H1 (cell line): ENCODE results near the gene ZNF423. TPM values are rescaled to one million over a fixed set of nuclear protein-coding genes. Genes with fewer than 3 reads are reported as not detected.

Experiments
- CTCF ChIA-PET: fragments of 300-600 bp; sonication (Branson Sonifier 250); formaldehyde crosslinking; loops from one replicate; lab custom pipeline; 2021; ENCODE audit not compliant: partially characterized antibody; lab: Charles Lee
- POLR2A ChIA-PET: fragments of 300-600 bp; sonication (Branson Sonifier 250); formaldehyde crosslinking; loops from one replicate; lab custom pipeline; 2021; ENCODE audit warnings: inconsistent platforms; ENCODE audit not compliant: partially characterized antibody; lab: Charles Lee
- DNase-seq, 2 experiments: peaks; one replicate each; pipeline versions ENCODE4 v3.0.0 to v3.0.0-alpha.2; 2010 to 2022; ENCODE audit warnings: low spot score in 2 of 2, low read depth in 1 of 2, mixed read lengths in 1 of 2
- FAIRE-seq: peaks from 2 replicates; lab custom pipeline; 2011; peaks lifted over from hg19 to GRCh38; lab: Jason Lieb, UNC
- H2AFZ ChIP-seq: 2 replicates; pipeline ENCODE4 v1.8.1; 2012; ENCODE audit warnings: low read length, inconsistent platforms
- H2AK5ac ChIP-seq: 2 replicates; pipeline ENCODE4 v1.6.1; 2013; ENCODE audit warnings: low read depth, low read length
- H2BK120ac ChIP-seq: replicated peaks from 2 replicates; pipeline ENCODE3; 2013; ENCODE audit warnings: low read depth, low read length, inconsistent platforms
- H2BK12ac ChIP-seq: 2 replicates; pipeline ENCODE4 v1.6.1; 2013; ENCODE audit warnings: low read depth, low read length
- H2BK15ac ChIP-seq: 2 replicates; pipeline ENCODE4 v1.6.1; 2013; ENCODE audit warnings: low read length
- H2BK20ac ChIP-seq: 2 replicates; pipeline ENCODE4 v1.6.1; 2013; ENCODE audit warnings: low read length
- H2BK5ac ChIP-seq: 2 replicates; pipeline ENCODE4 v1.6.1; 2013; ENCODE audit warnings: low read depth, low read length
- H3K14ac ChIP-seq: 2 replicates; pipeline ENCODE4 v1.6.1; 2013; ENCODE audit warnings: inconsistent platforms; ENCODE audit not compliant: insufficient read length
- H3K18ac ChIP-seq: 2 replicates; pipeline ENCODE4 v1.6.1; 2013; ENCODE audit warnings: low read length; ENCODE audit errors: extremely low read depth
- H3K23ac ChIP-seq: 2 replicates; pipeline ENCODE4 v1.6.1; 2013; ENCODE audit warnings: inconsistent platforms; ENCODE audit not compliant: insufficient read length
- H3K23me2 ChIP-seq: 2 replicates; pipeline ENCODE4 v1.6.1; 2013; ENCODE audit warnings: low read depth, low read length
- H3K27ac ChIP-seq: 2 replicates; pipeline ENCODE4 v1.6.1; 2011; ENCODE audit warnings: low read depth, low read length, inconsistent platforms
- H3K27me3 ChIP-seq, 4 experiments: replicated peaks in 1 of 4; 1 replicate in 1 of 4; 2 replicates in 3 of 4; pipeline versions ENCODE4 v1.6.1 to v1.8.1; 2011 to 2013; ENCODE audit warnings: low read length in 3 of 4, mild to moderate bottlenecking in 3 of 4, inconsistent platforms in 2 of 4, mixed read lengths in 2 of 4, moderate library complexity in 1 of 4; ENCODE audit not compliant: control insufficient read depth in 3 of 4, insufficient read depth in 3 of 4; ENCODE audit errors: extremely low read depth in 1 of 4
- H3K36me3 ChIP-seq, 4 experiments: 2 replicates each; pipeline versions ENCODE4 v1.6.1 to v1.8.1; 2011 to 2013; ENCODE audit warnings: mild to moderate bottlenecking in 4 of 4, low read length in 3 of 4, moderate library complexity in 2 of 4, control low read depth in 1 of 4, inconsistent platforms in 1 of 4; ENCODE audit not compliant: insufficient read depth in 4 of 4, control insufficient read depth in 2 of 4
- H3K4ac ChIP-seq: replicated peaks from 2 replicates; pipeline ENCODE3; 2013; ENCODE audit warnings: low read length, low read depth, mixed read lengths, inconsistent platforms; ENCODE audit not compliant: insufficient read length
- H3K4me1 ChIP-seq, 4 experiments: replicated peaks in 1 of 4; 1 replicate in 1 of 4; 2 replicates in 3 of 4; pipeline versions ENCODE4 v1.6.1 to v1.8.1; 2011 to 2013; ENCODE audit warnings: low read length in 3 of 4, inconsistent platforms in 2 of 4, mixed read lengths in 1 of 4; ENCODE audit not compliant: insufficient read depth in 4 of 4, control insufficient read depth in 3 of 4
- H3K4me2 ChIP-seq, 2 experiments: 2 replicates each; pipeline versions ENCODE4 v1.6.1 to v1.8.1; 2011 to 2013; ENCODE audit warnings: low read depth in 2 of 2, low read length in 2 of 2, control low read depth in 1 of 2, inconsistent platforms in 1 of 2, mild to moderate bottlenecking in 1 of 2; ENCODE audit not compliant: insufficient read depth in 1 of 2
- H3K4me3 ChIP-seq, 4 experiments: fragments of 200-600, 300-600 bp in 1 of 4; sonication (generic), shearing (Covaris generic), sonication (Bioruptor Twin) in 1 of 4; 2 replicates each; pipeline versions ENCODE4 v1.5.1 to v1.8.1; 2011 to 2016; ENCODE audit warnings: low read length in 4 of 4, low read depth in 3 of 4, control low read depth in 2 of 4, inconsistent platforms in 2 of 4, mild to moderate bottlenecking in 2 of 4, mixed read lengths in 1 of 4, moderate library complexity in 1 of 4; ENCODE audit not compliant: insufficient read depth in 2 of 4; ENCODE audit errors: extremely low read depth in 1 of 4
- H3K56ac ChIP-seq: replicated peaks from 2 replicates; pipeline ENCODE3; 2013; ENCODE audit warnings: low read depth, mild to moderate bottlenecking, mixed read lengths, low read length, inconsistent platforms; ENCODE audit not compliant: insufficient read length
- H3K79me1 ChIP-seq: 2 replicates; pipeline ENCODE4 v1.6.1; 2013; ENCODE audit warnings: low read depth, low read length, control low read depth
- H3K79me2 ChIP-seq, 2 experiments: 2 replicates each; pipeline versions ENCODE4 v1.6.1 to v1.8.1; 2012 to 2013; ENCODE audit warnings: low read length in 2 of 2, mild to moderate bottlenecking in 2 of 2, inconsistent platforms in 1 of 2; ENCODE audit not compliant: insufficient read depth in 2 of 2, control insufficient read depth in 1 of 2
- H3K9ac ChIP-seq, 4 experiments: replicated peaks in 1 of 4; 1 replicate in 1 of 4; 2 replicates in 3 of 4; pipeline versions ENCODE4 v1.6.1 to v1.8.1; 2011 to 2013; ENCODE audit warnings: low read depth in 3 of 4, low read length in 3 of 4, control low read depth in 2 of 4, mild to moderate bottlenecking in 2 of 4, moderate library complexity in 2 of 4, inconsistent platforms in 1 of 4; ENCODE audit errors: extremely low read depth in 1 of 4
- H3K9me3 ChIP-seq, 2 experiments: 2 replicates each; pipeline versions ENCODE4 v1.6.1 to v1.8.1; 2012 to 2013; ENCODE audit warnings: mild to moderate bottlenecking in 2 of 2, moderate library complexity in 2 of 2, control low read depth in 1 of 2, inconsistent platforms in 1 of 2, low read depth in 1 of 2, low read length in 1 of 2, mixed read lengths in 1 of 2; ENCODE audit not compliant: insufficient read depth in 2 of 2
- H4K20me1 ChIP-seq, 2 experiments: replicated peaks in 1 of 2; 2 replicates each; pipeline versions ENCODE3 to v1.8.1; 2011 to 2013; ENCODE audit warnings: inconsistent platforms in 2 of 2, low read length in 2 of 2, mild to moderate bottlenecking in 1 of 2; ENCODE audit not compliant: insufficient read depth in 2 of 2, control insufficient read depth in 1 of 2
- H4K5ac ChIP-seq: 2 replicates; pipeline ENCODE4 v1.6.1; 2013; ENCODE audit warnings: low read length, low read depth, mixed read lengths, inconsistent platforms; ENCODE audit not compliant: insufficient read length
- H4K8ac ChIP-seq: 2 replicates; pipeline ENCODE4 v1.8.0; 2013; ENCODE audit warnings: mild to moderate bottlenecking, moderate library complexity, low read length, inconsistent platforms; ENCODE audit not compliant: insufficient read depth; ENCODE audit errors: extremely low read depth
- H4K91ac ChIP-seq: replicated peaks from 2 replicates; pipeline ENCODE3; 2013; ENCODE audit warnings: low read length, mixed read lengths, inconsistent platforms; ENCODE audit not compliant: insufficient read length
- ASH2L ChIP-seq: fragments of 200-600, 300-600 bp; sonication (generic); IDR thresholded peaks from one replicate; pipeline ENCODE4 v1.7.1; 2017; ENCODE audit warnings: low read length
- EP300 ChIP-seq, 2 experiments: IDR thresholded peaks; 1 replicate in 1 of 2; 2 replicates in 1 of 2; pipeline ENCODE4 v1.6.1; 2011 to 2012; ENCODE audit warnings: low read depth in 2 of 2, low read length in 2 of 2, mild to moderate bottlenecking in 2 of 2, borderline replicate concordance in 1 of 2, inconsistent platforms in 1 of 2, moderate library complexity in 1 of 2
- GABPA ChIP-seq: IDR thresholded peaks from 2 replicates; pipeline ENCODE4 v1.6.1; 2011; ENCODE audit warnings: mild to moderate bottlenecking, low read length, moderate library complexity, borderline replicate concordance; ENCODE audit not compliant: insufficient read depth
- GTF2F1 ChIP-seq: IDR thresholded peaks from 2 replicates; pipeline ENCODE4 v1.6.1; 2012; ENCODE audit warnings: low read depth, low read length, improper control_type of control experiment, borderline replicate concordance
- JUND ChIP-seq: IDR thresholded peaks from 2 replicates; pipeline ENCODE4 v1.6.1; 2011; ENCODE audit warnings: mild to moderate bottlenecking, improper control_type of control experiment, low read length
- KDM1A ChIP-seq: fragments of 200-600, 300-600 bp; sonication (generic); IDR thresholded peaks from 2 replicates; pipeline ENCODE4 v1.7.1; 2016; ENCODE audit warnings: mild to moderate bottlenecking, low read length, borderline replicate concordance
- SP1 ChIP-seq: IDR thresholded peaks from 2 replicates; pipeline ENCODE4 v1.6.1; 2011; ENCODE audit warnings: low read depth, low read length
- SRF ChIP-seq: IDR thresholded peaks from 2 replicates; pipeline ENCODE4 v1.6.1; 2011; ENCODE audit warnings: mild to moderate bottlenecking, low read depth, low read length, moderate library complexity
- SUZ12 ChIP-seq: fragments of 200-600 bp; sonication (generic); IDR thresholded peaks from 2 replicates; pipeline ENCODE4 v1.6.1; 2012; ENCODE audit warnings: mild to moderate bottlenecking, inconsistent platforms, low read length, moderate library complexity, mixed read lengths
- TEAD4 ChIP-seq: IDR thresholded peaks from 2 replicates; pipeline ENCODE4 v1.6.1; 2012; ENCODE audit warnings: low read depth, low read length, inconsistent platforms, mixed read lengths
- WGBS, 2 experiments: shearing (Covaris generic) in 1 of 2; methylation state at CpG; one replicate each; pipeline versions ENCODE4 v1.1.6 to v1.1.7; 2013 to 2015; ENCODE audit warnings: low lambda C conversion rate in 2 of 2, mixed read lengths in 2 of 2, inconsistent platforms in 1 of 2, low coverage in 1 of 2, missing lambda C conversion rate in 1 of 2; ENCODE audit not compliant: insufficient replicate concordance in 2 of 2, insufficient coverage in 1 of 2, insufficient read length in 1 of 2; ENCODE audit errors: extremely low coverage in 1 of 2, missing lambda C conversion rate in 1 of 2; 5-methylcytosine and 5-hydroxymethylcytosine counted together
- polyA plus RNA-seq, 7 experiments: library from polyadenylated mRNA; depleted of rRNA in 3 of 7; stranded (reverse) in 5 of 7; unstranded in 2 of 7; fragments of >200 nt in 5 of 7; fragments of 200-250 nt in 2 of 7; gene quantifications; 1 replicate in 5 of 7; 2 replicates in 1 of 7; 4 replicates in 1 of 7; pipeline versions ENCODE4 v1.2.1 to v1.2.3, GENCODE V29; 2011 to 2013; ENCODE audit warnings: missing spikeins in 2 of 7, mixed read lengths in 2 of 7
- total RNA-seq: library from RNA; stranded (reverse); fragmentation: NEBNext Ultra II Directional; extraction: Animal tissue kit (Norgen Biotek cat#: 25700); gene quantifications from 2 replicates; pipeline ENCODE4 v1.2.1, GENCODE V29; 2021
- TF ChIP-seq, protein P1 (sequence below): IDR thresholded peaks from 2 replicates; pipeline ENCODE4 v1.6.1; 2012; ENCODE audit warnings: inconsistent platforms
- TF ChIP-seq, protein P2 (sequence below): IDR thresholded peaks from 2 replicates; pipeline ENCODE4 v1.6.1; 2012; ENCODE audit warnings: low read length, inconsistent platforms

The ZNF423 gene
- total and polyA plus RNA-seq, 2 of the 8 experiments (the other 6 are each of a cell fraction or from before 2014, with no cell fraction given) = 38.2 to 52.3 TPM

DNA sequence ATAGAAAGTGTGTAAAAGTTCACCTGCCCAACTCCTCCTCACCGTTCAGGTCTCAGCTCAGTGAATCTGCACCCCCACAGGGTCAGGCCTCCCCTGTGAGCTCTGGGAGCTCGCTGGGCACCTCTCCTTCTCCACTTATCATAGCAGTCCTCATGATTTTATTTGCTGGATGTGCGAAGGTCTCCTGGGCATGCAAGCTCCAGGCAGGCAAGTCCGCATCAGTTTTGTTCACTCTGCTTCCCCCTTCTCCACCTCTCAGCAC is 112.8 kb downstream of the ZNF423 start:
- H3K23ac ChIP-seq = no peak overlapping the region
- H3K4me1 ChIP-seq = peaks cover 0 to 8% (median 3%) of the 10 kb centered on the region in 4 experiments; a peak in 5 of 7 replicates
- H3K9ac ChIP-seq = no peak overlapping the region
- H3K79me1 ChIP-seq = peaks cover 18% of the 10 kb centered on the region
- H2AFZ ChIP-seq = no peak overlapping the region
- no peak overlapping the region for H3K18ac ChIP-seq
- H4K20me1 ChIP-seq = peaks cover 0 to 6% of the 10 kb centered on the region in 2 experiments
- POLR2A ChIA-PET = interaction anchor here (4.4 kb wide), 1 partner anchor 11 kb away, joined by 16 read pairs; no protein-coding TSS in a partner anchor
- no peaks in the 10 kb centered on the region for H3K9me3 ChIP-seq
- H4K91ac ChIP-seq = no peak overlapping the region
- no peak overlapping the region for H3K4me2 ChIP-seq
- H3K4me3 ChIP-seq = no peak overlapping the region
- no peak overlapping the region for H2BK15ac ChIP-seq
- no peaks in the 10 kb centered on the region for H3K23me2 ChIP-seq
- H3K56ac ChIP-seq = no peak overlapping the region
- no peak overlapping the region; the same call in 1 of the 2 replicates for H4K8ac ChIP-seq
- 86% methylated on average over 4 of the region's 4 CpGs; no CpG with 5 or more reads in 1 of the 2 experiments for WGBS, 2 experiments
- no peak overlapping the region for H2BK20ac ChIP-seq
- H3K14ac ChIP-seq = no peak overlapping the region
- H3K4ac ChIP-seq = no peak overlapping the region
- no peaks in the 10 kb centered on the region for H3K36me3 ChIP-seq
- H2AK5ac ChIP-seq = no peak overlapping the region
- H3K27me3 ChIP-seq = no peaks in the 10 kb centered on the region
- no peak overlapping the region for H2BK120ac ChIP-seq
- DNase-seq (no peak), FAIRE-seq (no peak)
- CTCF ChIA-PET = interaction anchor here (0.6 to 2.1 kb wide), 6 partner anchors 9 to 1266 kb away, joined by 3 to 6 read pairs (median 3); no protein-coding TSS in a partner anchor
- no peak overlapping the region for H2BK12ac ChIP-seq
- H4K5ac ChIP-seq = no peak overlapping the region
- no peak overlapping the region for H3K27ac ChIP-seq
- H3K79me2 ChIP-seq = peaks cover 0 to 32% of the 10 kb centered on the region in 2 experiments; a peak in 2 of 4 replicates
- H2BK5ac ChIP-seq = no peak overlapping the region
- TF ChIP-seq SP1 (no peak), EP300 (IDR thresholded peaks at IDR 0.05; ENCODE audit: borderline replicate concordance in 1 of 2, low read depth in 2 of 2, low read length in 2 of 2) (no peak), KDM1A (no peak), ASH2L (no peak), SUZ12 (no peak), SRF (no peak), TEAD4 (no peak), GABPA (no peak), GTF2F1 (no peak), JUND (no peak)
- TF ChIP-seq, protein P1, sequence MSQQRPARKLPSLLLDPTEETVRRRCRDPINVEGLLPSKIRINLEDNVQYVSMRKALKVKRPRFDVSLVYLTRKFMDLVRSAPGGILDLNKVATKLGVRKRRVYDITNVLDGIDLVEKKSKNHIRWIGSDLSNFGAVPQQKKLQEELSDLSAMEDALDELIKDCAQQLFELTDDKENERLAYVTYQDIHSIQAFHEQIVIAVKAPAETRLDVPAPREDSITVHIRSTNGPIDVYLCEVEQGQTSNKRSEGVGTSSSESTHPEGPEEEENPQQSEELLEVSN = no peak
- TF ChIP-seq, protein P2, sequence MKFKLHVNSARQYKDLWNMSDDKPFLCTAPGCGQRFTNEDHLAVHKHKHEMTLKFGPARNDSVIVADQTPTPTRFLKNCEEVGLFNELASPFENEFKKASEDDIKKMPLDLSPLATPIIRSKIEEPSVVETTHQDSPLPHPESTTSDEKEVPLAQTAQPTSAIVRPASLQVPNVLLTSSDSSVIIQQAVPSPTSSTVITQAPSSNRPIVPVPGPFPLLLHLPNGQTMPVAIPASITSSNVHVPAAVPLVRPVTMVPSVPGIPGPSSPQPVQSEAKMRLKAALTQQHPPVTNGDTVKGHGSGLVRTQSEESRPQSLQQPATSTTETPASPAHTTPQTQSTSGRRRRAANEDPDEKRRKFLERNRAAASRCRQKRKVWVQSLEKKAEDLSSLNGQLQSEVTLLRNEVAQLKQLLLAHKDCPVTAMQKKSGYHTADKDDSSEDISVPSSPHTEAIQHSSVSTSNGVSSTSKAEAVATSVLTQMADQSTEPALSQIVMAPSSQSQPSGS = no peak
